Neuronal stem cell (in vitro differentiated cells): Measurements from ENCODE around the gene CFAP73.

Source experiments
- DNase-seq: peaks from one replicate; pipeline ENCODE4 v3.0.0-alpha.2; 2013; ENCODE audit warnings: low spot score
- H2AFZ ChIP-seq: one replicate; pipeline ENCODE4 v1.6.1; 2013; ENCODE audit warnings: mild to moderate bottlenecking, low read length, inconsistent platforms
- H2AK5ac ChIP-seq: 2 replicates; pipeline ENCODE4 v1.6.1; 2013; ENCODE audit warnings: low read depth, mild to moderate bottlenecking, inconsistent platforms, low read length, moderate library complexity, mixed read lengths
- H2BK120ac ChIP-seq: 2 replicates; pipeline ENCODE4 v1.6.1; 2013; ENCODE audit warnings: low read depth, mild to moderate bottlenecking, inconsistent platforms, low read length, moderate library complexity, mixed read lengths
- H2BK12ac ChIP-seq: one replicate; pipeline ENCODE4 v1.6.1; 2013; ENCODE audit warnings: low read length, inconsistent platforms
- H2BK15ac ChIP-seq: 2 replicates; pipeline ENCODE4 v1.6.1; 2013; ENCODE audit warnings: mild to moderate bottlenecking, low read length, inconsistent platforms, mixed read lengths
- H2BK5ac ChIP-seq: one replicate; pipeline ENCODE4 v1.6.1; 2013; ENCODE audit warnings: inconsistent platforms, mild to moderate bottlenecking, low read length, moderate library complexity
- H3K14ac ChIP-seq: one replicate; pipeline ENCODE4 v1.6.1; 2013; ENCODE audit warnings: low read length, inconsistent platforms
- H3K18ac ChIP-seq: 2 replicates; pipeline ENCODE4 v1.6.1; 2013; ENCODE audit warnings: low read length, inconsistent platforms
- H3K23ac ChIP-seq: 2 replicates; pipeline ENCODE4 v1.6.1; 2013; ENCODE audit warnings: low read depth, mild to moderate bottlenecking, mixed read lengths, low read length, inconsistent platforms; ENCODE audit not compliant: poor library complexity
- H3K27ac ChIP-seq: replicated peaks from 3 replicates; pipeline ENCODE4 v1.5.1; 2013; ENCODE audit warnings: low read length, inconsistent platforms
- H3K27me3 ChIP-seq, 3 experiments: 2 replicates each; pipeline ENCODE4 v1.6.1; 2013; ENCODE audit warnings: low read length in 3 of 3, mild to moderate bottlenecking in 2 of 3, inconsistent platforms in 1 of 3, low read depth in 1 of 3, mixed read lengths in 1 of 3, moderate library complexity in 1 of 3; ENCODE audit not compliant: control insufficient read depth in 3 of 3, insufficient read depth in 3 of 3
- H3K36me3 ChIP-seq, 2 donors: replicated peaks in 1 of 2; 2 replicates each; pipeline ENCODE4 v1.6.1; 2013; ENCODE audit warnings: low read length in 2 of 2; ENCODE audit not compliant: control insufficient read depth in 2 of 2, insufficient read depth in 2 of 2
- H3K4ac ChIP-seq: 2 replicates; pipeline ENCODE4 v1.6.1; 2013; ENCODE audit warnings: inconsistent platforms, mild to moderate bottlenecking, low read length, moderate library complexity
- H3K4me1 ChIP-seq, 2 donors: 1 replicate in 1 of 2; 2 replicates in 1 of 2; pipeline ENCODE4 v1.6.1; 2013; ENCODE audit warnings: low read length in 2 of 2, low read depth in 1 of 2; ENCODE audit not compliant: control insufficient read depth in 2 of 2, insufficient read depth in 1 of 2
- H3K4me2 ChIP-seq: one replicate; pipeline ENCODE4 v1.6.1; 2013; ENCODE audit warnings: mild to moderate bottlenecking, low read length, inconsistent platforms; ENCODE audit not compliant: insufficient read depth, poor library complexity, severe bottlenecking
- H3K4me3 ChIP-seq, 2 donors: 2 replicates each; pipeline ENCODE4 v1.5.1; 2013; ENCODE audit warnings: low read length in 2 of 2, mild to moderate bottlenecking in 2 of 2, inconsistent platforms in 1 of 2, moderate library complexity in 1 of 2
- H3K79me1 ChIP-seq: one replicate; pipeline ENCODE4 v1.6.1; 2013; ENCODE audit warnings: low read depth, mild to moderate bottlenecking, inconsistent platforms, low read length, moderate library complexity
- H3K9ac ChIP-seq: one replicate; pipeline ENCODE4 v1.6.1; 2013; ENCODE audit warnings: mild to moderate bottlenecking, low read depth, low read length, inconsistent platforms; ENCODE audit not compliant: poor library complexity
- H3K9me3 ChIP-seq, 2 donors: replicated peaks in 1 of 2; 2 replicates each; pipeline versions ENCODE3 to v1.6.1; 2013; ENCODE audit warnings: low read length in 2 of 2, mild to moderate bottlenecking in 2 of 2, inconsistent platforms in 1 of 2, low read depth in 1 of 2, mixed read lengths in 1 of 2, moderate library complexity in 1 of 2; ENCODE audit not compliant: control insufficient read depth in 2 of 2, insufficient read depth in 1 of 2
- H4K8ac ChIP-seq: one replicate; pipeline ENCODE4 v1.6.1; 2013; ENCODE audit warnings: low read depth, mild to moderate bottlenecking, inconsistent platforms, low read length, moderate library complexity
- H4K91ac ChIP-seq: one replicate; pipeline ENCODE4 v1.6.1; 2013; ENCODE audit warnings: low read length, low read depth, mild to moderate bottlenecking, inconsistent platforms; ENCODE audit not compliant: poor library complexity
- WGBS, 2 donors: extraction: QIAGEN DNeasy Blood & Tissue Kit; methylation state at CpG; one replicate each; pipeline ENCODE4 v1.1.7; 2013; ENCODE audit warnings: missing lambda C conversion rate in 2 of 2, mixed read lengths in 1 of 2; ENCODE audit not compliant: insufficient read length in 2 of 2, insufficient replicate concordance in 1 of 2; ENCODE audit errors: extremely low coverage in 2 of 2; 5-methylcytosine and 5-hydroxymethylcytosine counted together

CFAP73 gene

GRCh38 chr12:113196582-113196981 is 47.1 kb downstream of the CFAP73 start:
- H3K4me3 ChIP-seq, result no peak overlapping the region
- no peaks in the 10 kb centered on the region for H3K27me3 ChIP-seq
- no peak overlapping the region for H3K4ac ChIP-seq
- no peak overlapping the region for H3K23ac ChIP-seq
- no peak overlapping the region for H2BK120ac ChIP-seq
- H3K36me3 ChIP-seq, result peaks cover 8 to 14% of the 10 kb centered on the region in 2 donors
- no peak overlapping the region for H2AK5ac ChIP-seq
- H3K14ac ChIP-seq, result no peak overlapping the region
- no peak overlapping the region for H2BK15ac ChIP-seq
- no peak overlapping the region for H3K18ac ChIP-seq
- H3K9ac ChIP-seq, result no peak overlapping the region
- H4K8ac ChIP-seq, result no peak overlapping the region
- no peaks in the 10 kb centered on the region for H3K9me3 ChIP-seq
- DNase-seq, result no peak
- H3K79me1 ChIP-seq, result no peaks in the 10 kb centered on the region
- WGBS, 2 donors, result no CpG with 5 or more reads among the region's 7 CpGs
- H3K27ac ChIP-seq, result no peak overlapping the region
- H2AFZ ChIP-seq, result no peak overlapping the region
- no peak overlapping the region for H3K4me2 ChIP-seq
- peaks cover 4 to 9% of the 10 kb centered on the region in 2 donors for H3K4me1 ChIP-seq
- H2BK5ac ChIP-seq, result no peak overlapping the region
- no peak overlapping the region for H2BK12ac ChIP-seq
- H4K91ac ChIP-seq, result no peak overlapping the region

DNA sequence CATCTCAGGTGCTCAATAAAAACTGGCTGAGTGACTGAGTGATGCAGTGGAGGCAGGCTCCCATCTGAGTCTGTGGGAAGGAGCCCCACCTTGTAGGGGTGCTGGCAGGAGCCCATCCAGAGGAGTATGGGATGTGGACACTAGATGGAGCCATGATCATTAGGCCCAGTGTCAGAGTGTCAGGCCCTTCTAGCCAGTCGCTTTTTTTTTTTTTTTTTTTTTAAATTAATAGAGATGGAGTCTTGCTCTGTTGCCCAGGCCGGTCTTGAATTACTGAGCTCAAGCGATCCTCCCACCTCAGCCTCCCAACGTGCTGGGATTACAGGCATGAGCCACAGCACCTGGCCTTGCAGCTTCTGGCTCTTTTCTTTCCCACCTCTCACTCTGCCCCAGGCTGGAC is 47.5 kb downstream of the CFAP73 start:
- no peak overlapping the region for H3K9ac ChIP-seq
- no peaks in the 10 kb centered on the region for H3K79me1 ChIP-seq
- H3K27ac ChIP-seq, result no peak overlapping the region
- no peak overlapping the region for H3K18ac ChIP-seq
- peaks cover 5 to 11% of the 10 kb centered on the region in 2 donors for H3K36me3 ChIP-seq
- no peak overlapping the region for H2AK5ac ChIP-seq
- peaks cover 4 to 9% of the 10 kb centered on the region in 2 donors for H3K4me1 ChIP-seq
- H4K91ac ChIP-seq, result no peak overlapping the region
- no peak overlapping the region for H2AFZ ChIP-seq
- H2BK12ac ChIP-seq, result no peak overlapping the region
- H3K14ac ChIP-seq, result no peak overlapping the region
- no peak overlapping the region for H2BK5ac ChIP-seq
- no peak overlapping the region for H3K4me2 ChIP-seq
- DNase-seq, result no peak
- no peak overlapping the region for H2BK15ac ChIP-seq
- no peak overlapping the region for H4K8ac ChIP-seq
- no peaks in the 10 kb centered on the region for H3K9me3 ChIP-seq
- H3K27me3 ChIP-seq, result no peaks in the 10 kb centered on the region
- H3K23ac ChIP-seq, result no peak overlapping the region
- no peak overlapping the region for H3K4ac ChIP-seq
- H3K4me3 ChIP-seq, result no peak overlapping the region
- no peak overlapping the region for H2BK120ac ChIP-seq
- no CpG with 5 or more reads among the region's 4 CpGs for WGBS, 2 donors

DNA sequence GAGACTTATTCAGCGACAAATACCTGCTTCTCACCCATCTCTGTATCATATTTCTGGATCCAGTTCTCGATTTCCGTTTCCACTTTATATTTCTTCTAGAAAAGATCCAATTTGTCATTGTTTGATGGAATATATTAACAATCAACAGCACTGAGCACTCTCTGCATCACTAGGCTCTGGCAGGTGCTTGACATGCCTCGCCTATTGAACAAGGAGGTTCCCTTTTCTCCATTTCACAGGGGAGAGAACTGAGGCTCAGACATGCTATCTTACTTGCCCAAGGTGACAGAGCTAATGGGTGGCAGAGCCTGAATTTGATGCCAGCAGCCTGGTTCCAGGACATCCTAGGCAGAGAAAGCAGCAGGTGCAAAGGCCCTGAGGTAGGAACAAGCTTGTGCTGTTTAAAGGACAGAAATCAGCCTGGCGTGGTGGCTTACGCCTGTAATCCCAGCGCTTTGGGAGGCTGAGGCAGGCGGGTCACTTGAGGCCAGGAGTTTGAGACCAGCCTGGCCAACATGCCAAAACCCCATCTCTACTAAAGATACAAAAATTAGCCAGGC is 48.1 kb downstream of the CFAP73 start:
- Histone ChIP-seq H3K27ac (no peak overlapping the region), H3K4me1 (peaks cover 4 to 5% of the 10 kb centered on the region in 2 donors), H3K9me3 (no peaks in the 10 kb centered on the region), H2BK15ac (no peak overlapping the region), H3K4me3 (no peak overlapping the region), H2AFZ (no peak overlapping the region), H3K36me3 (peaks cover 3 to 5% of the 10 kb centered on the region in 2 donors), H3K14ac (no peak overlapping the region), H4K8ac (no peak overlapping the region), H2BK12ac (no peak overlapping the region), H3K23ac (no peak overlapping the region), H2BK5ac (no peak overlapping the region), H3K79me1 (no peaks in the 10 kb centered on the region), H3K27me3 (no peaks in the 10 kb centered on the region), H3K18ac (no peak overlapping the region), H4K91ac (no peak overlapping the region), H2BK120ac (no peak overlapping the region), H3K4ac (no peak overlapping the region), H3K9ac (no peak overlapping the region), H3K4me2 (no peak overlapping the region), H2AK5ac (no peak overlapping the region)
- DNase-seq, result no peak
- WGBS, 2 donors, result no CpG with 5 or more reads among the region's 8 CpGs

DNA sequence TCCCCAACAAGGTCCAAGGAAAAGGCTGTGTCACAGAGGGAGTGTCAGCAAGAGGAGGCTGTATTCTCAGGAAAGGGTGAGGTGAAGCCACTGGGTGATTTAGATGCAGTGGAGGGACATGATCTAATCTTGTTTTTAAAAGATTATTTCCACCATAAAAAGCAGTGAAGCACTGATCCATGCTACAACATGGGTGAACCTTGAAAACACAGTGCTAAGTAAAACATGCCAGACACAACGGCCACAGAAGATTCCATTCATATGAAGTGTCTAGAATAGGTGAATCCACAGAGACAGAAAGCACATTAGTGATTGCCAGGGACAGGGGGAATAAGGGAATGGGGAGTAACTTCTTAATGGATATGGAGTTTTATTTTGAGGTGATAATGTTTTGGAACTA is 48.8 kb downstream of the CFAP73 start:
- H3K9ac ChIP-seq, result no peak overlapping the region
- H3K36me3 ChIP-seq, result no peaks in the 10 kb centered on the region
- no peaks in the 10 kb centered on the region for H3K79me1 ChIP-seq
- no peak overlapping the region for H2AK5ac ChIP-seq
- H2BK12ac ChIP-seq, result no peak overlapping the region
- no CpG with 5 or more reads among the region's 1 CpG for WGBS, 2 donors
- H3K27me3 ChIP-seq, result no peaks in the 10 kb centered on the region
- DNase-seq, result no peak
- no peak overlapping the region for H4K8ac ChIP-seq
- H3K4me2 ChIP-seq, result no peak overlapping the region
- no peak overlapping the region for H3K18ac ChIP-seq
- no peak overlapping the region for H3K14ac ChIP-seq
- H2AFZ ChIP-seq, result no peak overlapping the region
- no peak overlapping the region for H3K27ac ChIP-seq
- no peak overlapping the region for H4K91ac ChIP-seq
- H3K4me1 ChIP-seq, result peaks cover 4 to 5% of the 10 kb centered on the region in 2 donors
- no peak overlapping the region for H2BK120ac ChIP-seq
- no peaks in the 10 kb centered on the region for H3K9me3 ChIP-seq
- H3K4ac ChIP-seq, result no peak overlapping the region
- H3K4me3 ChIP-seq, result no peak overlapping the region
- H2BK15ac ChIP-seq, result no peak overlapping the region
- no peak overlapping the region for H3K23ac ChIP-seq
- H2BK5ac ChIP-seq, result no peak overlapping the region
